Stimulated activated naive B cell treated with anti-CD40 and anti-IgM and Interleukin-4, amounts not matched to agents 10 μg/mL and 1 μg/mL and 100 μg/mL, for 72 hours (primary cell): ENCODE measurements around the gene FOXP1.

Experiments used
- ATAC-seq, 2 donors: fragments of 150-1000 bp; cut with Tn5 transposase; replicated peaks; 2 replicates each; pipeline ENCODE4 v1.10.0; 2021; ENCODE audit warnings: moderate library complexity in 1 of 2
- DNase-seq: peaks from one replicate; pipeline ENCODE4 v3.0.0; 2021
- H3K27ac Mint-ChIP-seq: one replicate; pipeline ENCODE4 v1.8.0; 2022; ENCODE audit warnings: mild to moderate bottlenecking, mixed read lengths
- H3K27me3 Mint-ChIP-seq, 2 donors: one replicate each; pipeline ENCODE4 v1.8.0; 2022; ENCODE audit warnings: mixed read lengths in 2 of 2
- H3K36me3 Mint-ChIP-seq, 2 donors: one replicate each; pipeline ENCODE4 v1.8.0; 2022; ENCODE audit warnings: mixed read lengths in 2 of 2, mild to moderate bottlenecking in 1 of 2
- H3K4me1 Mint-ChIP-seq, 2 donors: one replicate each; pipeline ENCODE4 v1.8.0; 2022; ENCODE audit warnings: mixed read lengths in 2 of 2, mild to moderate bottlenecking in 1 of 2
- H3K4me3 Mint-ChIP-seq, 2 donors: one replicate each; pipeline ENCODE4 v1.8.0; 2022; ENCODE audit warnings: mild to moderate bottlenecking in 2 of 2, mixed read lengths in 2 of 2, moderate library complexity in 1 of 2
- H3K9me3 Mint-ChIP-seq, 2 donors: one replicate each; pipeline ENCODE4 v1.8.0; 2022; ENCODE audit warnings: mixed read lengths in 2 of 2, mild to moderate bottlenecking in 1 of 2

Gene FOXP1

DNA sequence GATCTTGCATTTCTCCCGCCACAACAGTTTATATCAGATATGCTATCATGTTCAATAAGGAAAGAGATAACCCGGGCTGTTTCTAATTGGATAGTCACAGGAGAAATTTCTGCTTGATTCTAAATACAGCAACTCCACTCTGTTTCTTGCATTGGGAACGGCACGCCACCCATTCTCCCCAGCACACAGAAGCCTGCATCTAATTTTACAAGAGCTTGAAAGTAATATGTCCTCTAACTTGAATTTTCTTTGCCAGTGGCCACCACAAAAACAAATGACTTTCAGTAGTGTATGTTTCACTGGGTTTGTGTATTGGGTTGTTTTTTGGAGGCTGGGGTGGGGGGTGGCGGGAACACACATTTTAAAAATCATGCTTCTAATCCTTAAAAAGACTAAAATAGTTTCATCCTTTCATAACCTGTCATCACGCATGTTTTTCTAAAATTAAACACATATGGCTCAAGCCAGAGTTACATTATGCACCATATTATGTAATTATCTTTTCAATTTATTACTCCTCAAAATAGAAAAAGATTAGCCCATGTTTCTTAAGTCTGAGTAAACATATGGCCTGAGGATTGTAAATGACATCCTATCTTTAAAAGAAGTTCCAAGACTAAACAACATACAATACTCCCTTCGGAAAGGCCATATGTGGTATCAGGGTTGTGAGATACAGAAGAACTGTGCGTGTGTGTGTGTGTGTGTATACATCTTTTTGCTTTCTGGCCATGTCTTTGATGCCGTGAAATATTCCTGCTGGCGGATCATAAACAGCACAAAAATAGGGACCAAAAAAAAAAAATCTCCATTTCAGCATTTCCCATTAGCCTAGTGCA, 176.3 kb downstream of the FOXP1 start:
- Mint-ChIP-seq H3K27ac (peak overlapping the region; percentile 14), H3K4me3 (no peak overlapping the region), H3K4me1 (peaks cover 46 to 75% of the 10 kb centered on the region in 2 donors), H3K9me3 (peaks cover 0 to 3% of the 10 kb centered on the region in 2 donors), H3K27me3 (no peaks in the 10 kb centered on the region), H3K36me3 (peaks cover 3 to 13% of the 10 kb centered on the region in 2 donors)
- DNase-seq (no peak), ATAC-seq (no peak)

- Mint-ChIP-seq H3K27me3 (no peaks in the 10 kb centered on the region), H3K4me1 (peaks cover 52 to 80% of the 10 kb centered on the region in 2 donors), H3K36me3 (peaks cover 2 to 13% of the 10 kb centered on the region in 2 donors), H3K27ac (peak overlapping the region; percentile 49), H3K4me3 (no peak overlapping the region), H3K9me3 (peaks cover 0 to 3% of the 10 kb centered on the region in 2 donors)
- ATAC-seq (peak; percentile 22 to 37), DNase-seq (no peak)
Measured at GRCh38 chr3:71402911-71403310, 180.6 kb downstream of the FOXP1 start.

GRCh38 chr3:71402280-71402679, 181.2 kb downstream of the FOXP1 start:
- no peaks in the 10 kb centered on the region for H3K27me3 Mint-ChIP-seq
- H3K4me1 Mint-ChIP-seq: peaks cover 50 to 80% of the 10 kb centered on the region in 2 donors
- peaks cover 0 to 3% of the 10 kb centered on the region in 2 donors for H3K9me3 Mint-ChIP-seq
- H3K27ac Mint-ChIP-seq: peak overlapping the region; percentile 14
- peaks cover 2 to 13% of the 10 kb centered on the region in 2 donors for H3K36me3 Mint-ChIP-seq
- ATAC-seq (no peak), DNase-seq (no peak)
- no peak overlapping the region for H3K4me3 Mint-ChIP-seq

- peaks cover 48 to 77% of the 10 kb centered on the region in 2 donors for H3K4me1 Mint-ChIP-seq
- H3K4me3 Mint-ChIP-seq: peak overlapping the region in 1 of 2 donors; percentile 16
- H3K9me3 Mint-ChIP-seq: peaks cover 0 to 3% of the 10 kb centered on the region in 2 donors
- peaks cover 2 to 13% of the 10 kb centered on the region in 2 donors for H3K36me3 Mint-ChIP-seq
- no peak for ATAC-seq
- no peaks in the 10 kb centered on the region for H3K27me3 Mint-ChIP-seq
- peak overlapping the region; percentile 56 for H3K27ac Mint-ChIP-seq
- no peak for DNase-seq
Measured at GRCh38 chr3:71401695-71402231, 181.8 kb downstream of the FOXP1 start.

GRCh38 chr3:71400986-71401451, 182.5 kb downstream of the FOXP1 start:
- H3K9me3 Mint-ChIP-seq: peaks cover 0 to 3% of the 10 kb centered on the region in 2 donors
- peaks cover 2 to 11% of the 10 kb centered on the region in 2 donors for H3K36me3 Mint-ChIP-seq
- DNase-seq (no peak), ATAC-seq (no peak)
- peak overlapping the region; percentile 53 for H3K27ac Mint-ChIP-seq
- H3K27me3 Mint-ChIP-seq: no peaks in the 10 kb centered on the region
- no peak overlapping the region for H3K4me3 Mint-ChIP-seq
- peaks cover 49 to 76% of the 10 kb centered on the region in 2 donors for H3K4me1 Mint-ChIP-seq

DNA sequence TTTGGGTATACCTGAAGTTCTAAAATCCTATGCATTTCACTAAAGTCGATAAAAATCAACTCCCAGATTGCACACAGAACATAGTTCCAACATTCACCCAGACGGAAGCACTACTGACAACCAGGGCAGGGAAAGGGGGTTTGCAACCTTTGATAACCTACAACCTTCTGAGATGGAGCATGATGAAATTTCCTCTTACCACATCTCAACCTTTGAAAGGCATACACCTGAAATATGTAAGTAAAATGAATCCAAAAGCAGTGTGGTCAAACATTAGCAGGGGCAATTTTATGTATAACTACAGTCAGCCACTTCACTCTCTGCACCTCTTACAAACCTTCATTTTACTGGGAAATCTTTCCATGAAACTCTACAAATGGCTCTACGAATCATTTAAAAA, 184.1 kb downstream of the FOXP1 start:
- peaks cover 0 to 3% of the 10 kb centered on the region in 2 donors for H3K9me3 Mint-ChIP-seq
- H3K27me3 Mint-ChIP-seq: no peaks in the 10 kb centered on the region
- ATAC-seq (no peak), DNase-seq (no peak)
- peaks cover 54 to 81% of the 10 kb centered on the region in 2 donors for H3K4me1 Mint-ChIP-seq
- no peak overlapping the region for H3K27ac Mint-ChIP-seq
- no peak overlapping the region for H3K4me3 Mint-ChIP-seq
- peaks cover 4 to 9% of the 10 kb centered on the region in 2 donors for H3K36me3 Mint-ChIP-seq

DNA sequence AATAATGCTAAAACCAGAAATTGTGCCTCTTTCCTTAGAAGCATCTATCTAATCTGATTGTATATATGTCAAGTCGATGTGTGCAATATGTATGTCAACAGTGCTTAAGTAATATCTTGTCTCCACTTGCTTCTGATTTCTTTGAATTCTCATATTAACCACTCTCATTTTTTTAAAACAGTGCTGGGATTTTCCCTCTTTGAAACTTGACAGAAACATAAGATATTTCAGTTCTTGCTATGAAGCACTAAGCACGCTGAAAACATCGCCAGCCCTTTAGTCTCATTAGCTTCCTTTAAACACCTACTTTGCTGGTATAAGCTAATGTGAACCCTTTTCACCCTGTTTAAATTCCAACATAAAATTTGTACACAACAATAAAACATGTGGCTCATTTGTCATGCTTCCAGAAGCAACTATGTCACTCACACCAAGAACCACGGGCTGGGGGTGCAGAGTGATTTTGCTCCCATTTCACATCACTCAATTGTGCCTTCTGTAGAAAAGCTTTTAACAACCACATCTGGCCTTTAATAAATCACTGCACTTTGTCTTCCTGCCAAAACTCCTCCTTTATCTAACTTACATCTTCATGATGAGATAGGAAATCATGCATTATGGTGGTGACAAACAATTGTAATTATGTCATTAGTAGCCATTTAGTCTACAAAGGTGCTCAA, 185.2 kb downstream of the FOXP1 start:
- ATAC-seq: peak; percentile 65 to 71
- Mint-ChIP-seq H3K27ac (peak overlapping the region; percentile 76), H3K36me3 (peaks cover 4 to 8% of the 10 kb centered on the region in 2 donors), H3K27me3 (no peaks in the 10 kb centered on the region), H3K9me3 (peaks cover 0 to 3% of the 10 kb centered on the region in 2 donors), H3K4me3 (peak overlapping the region; percentile 53 to 62), H3K4me1 (peaks cover 57 to 87% of the 10 kb centered on the region in 2 donors)
- no peak for DNase-seq

- no peak for DNase-seq
- Mint-ChIP-seq H3K27ac (no peak overlapping the region), H3K4me1 (peaks cover 53 to 81% of the 10 kb centered on the region in 2 donors), H3K4me3 (peak overlapping the region; percentile 53 to 62), H3K27me3 (no peaks in the 10 kb centered on the region), H3K36me3 (peaks cover 2 to 4% of the 10 kb centered on the region in 2 donors), H3K9me3 (no peaks in the 10 kb centered on the region)
- ATAC-seq: peak in 1 of 2 donors; percentile 15
Measured at GRCh38 chr3:71397726-71398125, 185.8 kb downstream of the FOXP1 start.

DNA sequence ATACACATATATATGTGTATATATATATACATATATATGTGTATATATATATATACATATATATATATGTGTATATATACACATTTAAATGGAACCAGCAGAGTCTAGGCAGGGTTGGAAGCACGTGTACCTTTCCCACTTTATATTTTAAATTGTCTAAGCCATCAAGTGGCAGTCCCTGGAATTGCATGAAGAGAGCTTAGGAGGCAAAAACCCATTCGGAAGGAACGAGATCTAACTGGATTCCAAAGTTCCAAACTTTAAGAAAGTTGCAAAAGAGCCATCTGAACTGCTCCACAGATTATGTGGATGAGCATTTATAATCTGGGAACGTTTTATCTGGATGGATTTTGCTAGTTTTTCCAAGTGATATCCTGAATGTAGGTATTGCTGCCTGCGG, 186.5 kb downstream of the FOXP1 start:
- Mint-ChIP-seq H3K27me3 (no peaks in the 10 kb centered on the region), H3K4me3 (no peak overlapping the region), H3K9me3 (no peaks in the 10 kb centered on the region), H3K4me1 (peaks cover 48 to 81% of the 10 kb centered on the region in 2 donors), H3K27ac (no peak overlapping the region), H3K36me3 (peaks cover 2 to 4% of the 10 kb centered on the region in 2 donors)
- DNase-seq (no peak), ATAC-seq (no peak)

DNA sequence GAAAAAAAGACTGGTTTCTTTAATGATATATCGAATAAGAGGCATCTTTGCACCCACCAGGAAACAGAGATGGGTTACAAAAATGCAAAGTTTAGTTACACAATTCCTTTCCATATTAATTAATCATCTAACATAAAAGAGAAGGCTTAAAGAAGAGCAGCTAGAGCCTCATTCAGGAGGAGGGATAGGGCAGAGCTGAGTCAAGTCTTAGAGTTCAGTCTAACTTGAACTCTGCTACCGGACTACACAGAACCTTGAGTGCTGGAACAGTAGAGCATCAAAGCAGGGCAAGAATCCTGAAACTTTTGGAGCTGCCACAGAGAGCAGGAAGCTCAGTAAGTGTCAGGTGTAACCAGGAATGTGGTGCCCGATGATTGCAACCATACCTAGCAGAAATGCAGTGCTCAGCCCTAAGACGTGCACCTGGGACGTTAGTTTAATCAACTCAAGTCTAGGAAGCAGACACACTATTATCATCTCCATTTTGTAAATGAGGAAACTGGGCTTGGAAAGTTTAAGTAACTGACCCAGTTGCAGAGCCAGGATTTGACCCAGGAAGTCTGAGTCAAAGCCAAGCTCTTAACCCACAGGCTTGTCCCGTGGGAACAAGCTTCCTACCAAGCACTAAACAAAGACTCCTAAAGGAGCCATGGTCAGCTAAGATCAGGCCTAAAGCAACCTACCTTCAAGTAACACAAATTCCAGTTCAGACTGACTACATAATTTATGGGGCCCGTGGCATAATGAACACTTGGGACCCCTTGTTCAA, 187.4 kb downstream of the FOXP1 start:
- Mint-ChIP-seq H3K9me3 (no peaks in the 10 kb centered on the region), H3K36me3 (peaks cover 2 to 4% of the 10 kb centered on the region in 2 donors), H3K27me3 (no peaks in the 10 kb centered on the region), H3K4me3 (no peak overlapping the region), H3K27ac (peak overlapping the region; percentile 25), H3K4me1 (peaks cover 45 to 81% of the 10 kb centered on the region in 2 donors)
- ATAC-seq (no peak), DNase-seq (no peak)

DNA sequence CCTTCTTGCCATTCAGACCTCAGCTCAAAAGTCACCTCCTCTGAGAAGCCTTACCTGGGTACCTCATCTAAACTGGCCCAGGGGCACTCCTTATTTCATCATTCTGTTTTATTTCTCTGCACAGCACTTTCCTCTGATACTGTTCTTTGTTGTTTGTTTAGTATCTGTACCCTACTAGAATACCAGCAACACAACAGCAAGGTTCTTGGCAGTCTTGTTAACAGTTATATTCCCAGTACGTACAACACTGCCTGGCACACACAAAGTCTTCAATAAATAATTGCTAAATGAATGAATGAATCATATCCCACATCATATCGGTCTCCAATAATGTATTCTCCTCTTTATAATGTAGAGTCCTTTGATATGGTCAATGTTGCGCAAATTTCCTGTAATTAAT, 188.1 kb downstream of the FOXP1 start:
- Mint-ChIP-seq H3K4me3 (peak overlapping the region; percentile 29 to 33), H3K36me3 (peaks cover 2 to 4% of the 10 kb centered on the region in 2 donors), H3K27ac (peak overlapping the region; percentile 70), H3K9me3 (no peaks in the 10 kb centered on the region), H3K27me3 (no peaks in the 10 kb centered on the region), H3K4me1 (peaks cover 45 to 81% of the 10 kb centered on the region in 2 donors)
- ATAC-seq (no peak), DNase-seq (no peak)

DNA sequence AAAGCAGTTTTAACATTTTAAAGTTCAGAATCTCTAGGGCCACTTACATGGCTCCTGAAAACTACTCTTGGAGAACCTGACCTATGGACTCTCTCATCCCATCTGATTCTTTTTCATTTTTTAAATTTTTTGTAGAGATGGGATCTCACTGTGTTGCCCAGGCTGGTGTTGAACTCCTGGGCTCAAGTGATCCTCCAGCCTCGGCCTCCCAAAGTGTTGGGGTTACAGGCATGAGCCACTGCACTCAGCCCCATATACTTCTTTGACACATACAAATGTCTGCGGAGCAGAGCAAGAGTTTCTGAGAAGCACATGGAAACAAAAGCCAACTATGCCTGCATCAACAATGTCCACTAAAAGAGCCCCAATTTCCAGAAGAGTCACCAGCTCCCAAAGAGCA, 189.8 kb downstream of the FOXP1 start:
- peaks cover 44 to 76% of the 10 kb centered on the region in 2 donors for H3K4me1 Mint-ChIP-seq
- peak overlapping the region; percentile 37 for H3K27ac Mint-ChIP-seq

DNA sequence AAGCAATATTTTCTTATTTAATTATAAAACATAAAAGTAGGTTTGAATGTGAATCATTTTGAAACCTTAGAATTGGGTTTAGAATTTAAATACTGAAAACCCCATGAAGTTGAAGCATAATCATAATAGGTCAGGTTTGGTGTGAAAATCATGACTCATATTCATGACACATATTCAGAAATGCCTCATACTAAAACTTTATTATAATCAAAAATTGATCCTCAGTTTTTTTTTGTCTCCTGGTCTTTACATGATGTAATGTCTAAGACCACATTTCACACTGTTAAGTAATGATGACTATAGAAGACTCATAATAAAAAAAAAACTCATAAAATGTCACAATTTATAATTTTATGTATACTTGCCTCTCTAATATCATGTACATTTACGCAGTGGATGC, 190.4 kb downstream of the FOXP1 start:
- H3K9me3 Mint-ChIP-seq: no peaks in the 10 kb centered on the region
- ATAC-seq: peak; percentile 46 to 51
- DNase-seq: no peak
- H3K27ac Mint-ChIP-seq: no peak overlapping the region
- H3K27me3 Mint-ChIP-seq: no peaks in the 10 kb centered on the region
- H3K36me3 Mint-ChIP-seq: peaks cover 2 to 4% of the 10 kb centered on the region in 2 donors
- H3K4me3 Mint-ChIP-seq: no peak overlapping the region
- H3K4me1 Mint-ChIP-seq: peaks cover 40 to 74% of the 10 kb centered on the region in 2 donors

More for the DNA sequence above, 189.8 kb downstream of the FOXP1 start:
- Mint-ChIP-seq H3K9me3 (no peaks in the 10 kb centered on the region), H3K27me3 (no peaks in the 10 kb centered on the region), H3K36me3 (peaks cover 2 to 4% of the 10 kb centered on the region in 2 donors), H3K4me3 (no peak overlapping the region)
- ATAC-seq: no peak
- no peak for DNase-seq
